Lung (tissue), 12 donors: ENCODE results near the gene ALK. TPM values are rescaled to one million over a fixed set of nuclear protein-coding genes. Genes with fewer than 3 reads are reported as not detected.
A peak's percentile ranks its signal among the peaks of the same experiment; 100 is the strongest.

Source experiments
- ATAC-seq: fragments of 200-7000 bp; cut with Tn5 transposase; one replicate; pipeline ENCODE4 v1.9.1; 2020; ENCODE audit warnings: moderate number of reproducible peaks; ENCODE audit not compliant: insufficient read depth, low FRiP score
- DNase-seq, 3 donors: peaks; one replicate each; pipeline ENCODE4 v3.0.0-alpha.2; 2013 to 2017
- H3K27ac ChIP-seq, 2 donors: one replicate each; pipeline ENCODE4 v1.5.1; 2013; ENCODE audit warnings: mild to moderate bottlenecking in 2 of 2, moderate library complexity in 2 of 2, control low read depth in 1 of 2, inconsistent platforms in 1 of 2, low read depth in 1 of 2, low read length in 1 of 2
- H3K27me3 ChIP-seq, 3 donors: one replicate each; pipeline ENCODE4 v1.5.1; 2013; ENCODE audit warnings: low read length in 2 of 3; ENCODE audit not compliant: control insufficient read depth in 3 of 3, insufficient read depth in 3 of 3
- H3K36me3 ChIP-seq, 4 donors: one replicate each; pipeline ENCODE4 v1.5.1; 2013; ENCODE audit warnings: low read length in 4 of 4, mild to moderate bottlenecking in 1 of 4, moderate library complexity in 1 of 4; ENCODE audit not compliant: control insufficient read depth in 4 of 4, insufficient read depth in 4 of 4
- H3K4me1 ChIP-seq, 5 donors: one replicate each; pipeline ENCODE4 v1.5.1; 2013; ENCODE audit warnings: low read length in 5 of 5, mild to moderate bottlenecking in 2 of 5, moderate library complexity in 1 of 5; ENCODE audit not compliant: control insufficient read depth in 5 of 5, insufficient read depth in 5 of 5
- H3K4me3 ChIP-seq: one replicate; pipeline ENCODE4 v1.5.1; 2013; ENCODE audit warnings: mild to moderate bottlenecking, control low read depth, moderate library complexity
- H3K9ac ChIP-seq, 2 donors: one replicate each; pipeline ENCODE4 v1.5.1; 2013; ENCODE audit warnings: low read length in 2 of 2, control low read depth in 1 of 2; ENCODE audit not compliant: insufficient read depth in 1 of 2
- H3K9me3 ChIP-seq, 4 donors: one replicate each; pipeline ENCODE4 v1.5.1; 2013; ENCODE audit warnings: low read length in 3 of 4, mild to moderate bottlenecking in 1 of 4, moderate library complexity in 1 of 4; ENCODE audit not compliant: control insufficient read depth in 4 of 4, insufficient read depth in 3 of 4
- WGBS, 2 donors: extraction: QIAGEN DNeasy Blood & Tissue Kit; methylation state at CpG; one replicate each; pipeline ENCODE4 v1.1.7; 2013; 5-methylcytosine and 5-hydroxymethylcytosine counted together
- polyA plus RNA-seq, 2 donors: library from polyadenylated mRNA; stranded (reverse); fragments of 200-250 nt; gene quantifications; one replicate each; pipeline ENCODE4 v1.2.1, GENCODE V29; 2013
- total RNA-seq, 2 donors: library from RNA; depleted of rRNA in 1 of 2; stranded (reverse); fragments of >200 nt in 1 of 2; gene quantifications; one replicate each; pipeline ENCODE4 v1.2.1, GENCODE V29; 2014 to 2021
- TF ChIP-seq, protein P1 (sequence below): IDR thresholded peaks from 2 replicates; pipeline ENCODE4 v1.5.1; 2012; ENCODE audit warnings: mild to moderate bottlenecking; ENCODE audit errors: control extremely low read depth, extremely low read depth
- donor health status: control.
- donor health status: control.
- donor health status: Bipolar disorder and iron deficiency.
- donor health status: healthy.
- donor health status: DM: yes; HTN: yes; CAD: no.

ALK gene
- total and polyA plus RNA-seq, 4 donors = 0.09 to 0.25 (median 0.10) TPM; not detected in 1

DNA sequence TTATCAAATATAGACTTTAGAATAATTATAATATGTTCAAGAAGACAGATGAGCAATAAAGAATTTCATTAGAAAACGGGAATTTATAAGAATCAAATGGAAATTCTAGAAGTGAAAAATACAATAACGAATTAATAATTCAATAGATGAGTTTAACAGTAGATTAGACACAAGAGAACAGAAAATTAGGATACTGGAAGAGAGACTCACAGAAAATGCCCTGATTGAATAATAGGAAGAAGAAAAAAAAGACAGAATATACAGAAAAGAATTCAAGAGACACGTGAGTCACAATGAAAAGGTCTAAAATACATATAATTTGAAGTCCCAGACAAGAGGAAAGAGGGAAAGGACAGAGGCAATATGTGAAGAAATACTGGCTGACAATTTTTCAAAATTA is 451.4 kb downstream of the ALK start:
- TF ChIP-seq, protein P1, sequence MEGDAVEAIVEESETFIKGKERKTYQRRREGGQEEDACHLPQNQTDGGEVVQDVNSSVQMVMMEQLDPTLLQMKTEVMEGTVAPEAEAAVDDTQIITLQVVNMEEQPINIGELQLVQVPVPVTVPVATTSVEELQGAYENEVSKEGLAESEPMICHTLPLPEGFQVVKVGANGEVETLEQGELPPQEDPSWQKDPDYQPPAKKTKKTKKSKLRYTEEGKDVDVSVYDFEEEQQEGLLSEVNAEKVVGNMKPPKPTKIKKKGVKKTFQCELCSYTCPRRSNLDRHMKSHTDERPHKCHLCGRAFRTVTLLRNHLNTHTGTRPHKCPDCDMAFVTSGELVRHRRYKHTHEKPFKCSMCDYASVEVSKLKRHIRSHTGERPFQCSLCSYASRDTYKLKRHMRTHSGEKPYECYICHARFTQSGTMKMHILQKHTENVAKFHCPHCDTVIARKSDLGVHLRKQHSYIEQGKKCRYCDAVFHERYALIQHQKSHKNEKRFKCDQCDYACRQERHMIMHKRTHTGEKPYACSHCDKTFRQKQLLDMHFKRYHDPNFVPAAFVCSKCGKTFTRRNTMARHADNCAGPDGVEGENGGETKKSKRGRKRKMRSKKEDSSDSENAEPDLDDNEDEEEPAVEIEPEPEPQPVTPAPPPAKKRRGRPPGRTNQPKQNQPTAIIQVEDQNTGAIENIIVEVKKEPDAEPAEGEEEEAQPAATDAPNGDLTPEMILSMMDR = no peak
- no peak for ATAC-seq

DNA sequence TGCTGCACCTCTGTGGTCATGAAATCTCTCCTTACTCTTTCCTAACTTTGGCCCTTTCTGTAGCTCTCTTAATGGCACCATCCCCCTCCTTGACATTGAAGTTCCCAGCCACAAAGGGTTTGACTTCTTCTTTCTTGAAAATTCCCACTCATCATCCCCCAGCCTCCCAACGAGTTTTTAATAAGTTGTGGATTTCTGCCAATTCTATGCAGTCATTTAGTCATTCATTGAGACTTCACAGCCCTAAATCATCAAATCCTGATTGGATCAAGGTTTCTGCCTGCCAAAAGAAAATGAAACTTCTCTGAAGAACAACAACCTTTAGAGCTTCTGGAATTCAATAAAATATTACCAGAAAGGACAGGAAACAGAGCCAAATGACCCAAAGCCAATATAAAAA is 451.9 kb downstream of the ALK start:
- H3K9me3 ChIP-seq = peaks cover 0 to 8% (median 4%) of the 10 kb centered on the region in 4 donors
- no peaks in the 10 kb centered on the region for H3K36me3 ChIP-seq
- TF ChIP-seq, protein P1 = no peak
- no peak overlapping the region for H3K9ac ChIP-seq
- no peaks in the 10 kb centered on the region for H3K27me3 ChIP-seq
- no peak overlapping the region for H3K27ac ChIP-seq
- ATAC-seq (no peak), DNase-seq (no peak)
- 54 to 59% methylated on average over 1 of the region's 1 CpG for WGBS, 2 donors
- no peaks in the 10 kb centered on the region for H3K4me1 ChIP-seq
- H3K4me3 ChIP-seq = no peak overlapping the region

More for the DNA sequence above, 451.4 kb downstream of the ALK start:
- Histone ChIP-seq H3K9ac (no peak overlapping the region), H3K36me3 (no peaks in the 10 kb centered on the region), H3K27me3 (no peaks in the 10 kb centered on the region), H3K4me1 (no peaks in the 10 kb centered on the region), H3K4me3 (no peak overlapping the region), H3K9me3 (peaks cover 0 to 8% (median 4%) of the 10 kb centered on the region in 4 donors), H3K27ac (no peak overlapping the region)
- DNase-seq = no peak
- WGBS, 2 donors = 61 to 74% methylated on average over 3 of the region's 3 CpGs

DNA sequence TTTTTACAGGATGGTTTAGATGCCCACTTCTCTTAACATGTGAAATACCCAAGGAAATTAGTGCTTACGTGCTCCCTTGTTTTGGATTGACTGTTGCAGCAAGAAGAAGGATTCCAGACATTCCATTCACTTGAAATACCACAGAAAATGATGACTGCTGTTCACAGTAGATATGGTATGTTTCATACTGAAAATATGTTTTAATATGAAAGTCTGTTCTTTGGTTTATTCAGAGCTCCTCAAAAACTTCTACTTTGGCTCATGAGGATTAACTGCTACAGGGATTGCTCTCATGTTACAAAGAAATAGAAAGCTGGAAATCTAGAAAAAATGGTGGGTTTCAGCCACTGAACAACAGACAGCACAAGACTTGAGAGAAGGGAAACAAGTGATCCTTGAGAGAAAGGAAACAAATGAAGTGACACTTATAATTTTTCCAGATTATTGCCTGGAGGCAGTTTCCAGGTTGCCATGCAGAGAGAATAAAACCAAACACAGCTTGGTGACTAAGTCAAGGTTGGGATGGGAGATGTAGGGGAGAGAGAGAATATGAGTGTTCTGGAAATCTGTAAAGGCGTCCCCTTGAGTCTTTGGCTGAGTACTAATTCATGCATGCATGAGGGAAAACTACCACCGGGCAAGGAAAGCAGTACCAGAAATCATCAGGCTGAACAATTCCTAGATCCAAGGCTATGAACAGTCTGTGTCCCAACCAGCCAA is 458.0 kb downstream of the ALK start:
- ATAC-seq = no peak
- WGBS, 2 donors = 54 to 77% methylated on average over 3 of the region's 3 CpGs

More for the DNA sequence above, 458.0 kb downstream of the ALK start:
- Histone ChIP-seq H3K4me1 (peaks cover 0 to 7% (median 0%) of the 10 kb centered on the region in 5 donors), H3K27me3 (no peaks in the 10 kb centered on the region), H3K9me3 (no peaks in the 10 kb centered on the region), H3K27ac (no peak overlapping the region), H3K4me3 (no peak overlapping the region), H3K36me3 (no peaks in the 10 kb centered on the region), H3K9ac (no peak overlapping the region)
- peak in 1 of 3 donors; percentile 14 for DNase-seq
- TF ChIP-seq, protein P1 = no peak
